GM12878 (cell line): ENCODE measurements around the gene STK40. TPM values are rescaled to one million over a fixed set of nuclear protein-coding genes. Genes with fewer than 3 reads are reported as not detected.

Experiments
- ATAC-seq: fragments of 200-7000 bp; cut with Tn5 transposase; 3 replicates; pipeline ENCODE4 v1.9.1; 2020; ENCODE audit warnings: mild to moderate bottlenecking, moderate library complexity
- BruUV-seq: library from RNA; stranded (reverse); fragments of 400-500 nt; replicated peaks from 2 replicates; lab custom pipeline; 2021; lab: Mats Ljungman, UMichigan
- CTCF ChIA-PET: fragments of 300-600 bp; sonication (Branson Sonifier 250); formaldehyde crosslinking; extraction: SDS; loops from one replicate; lab custom pipeline; 2021; ENCODE audit warnings: inconsistent platforms; lab: Yijun Ruan, JAX
- POLR2A ChIA-PET: fragments of 350-600 bp; formaldehyde crosslinking; extraction: SDS; loops from one replicate; lab custom pipeline; 2021; ENCODE audit warnings: inconsistent platforms; lab: Charles Lee
- RAD21 ChIA-PET: fragments of 300-600 bp; sonication (Branson Sonifier 250); formaldehyde crosslinking; loops from one replicate; lab custom pipeline; 2023; ENCODE audit warnings: antibody characterized with exemption; ENCODE audit not compliant: unreplicated experiment; lab: Charles Lee
- SMC1A ChIA-PET: fragments of 300-600 bp; sonication (Branson Sonifier 250); formaldehyde crosslinking; loops from one replicate; lab custom pipeline; 2023; ENCODE audit not compliant: unreplicated experiment, uncharacterized antibody; lab: Charles Lee
- DNase-seq: peaks from one replicate; pipeline ENCODE4 v3.0.0-alpha.2; 2011; ENCODE audit warnings: low read depth, low spot score
- FAIRE-seq: peaks from 3 replicates; lab custom pipeline; 2011; peaks lifted over from hg19 to GRCh38; lab: Jason Lieb, UNC
- H2AFZ ChIP-seq: 2 replicates; pipeline ENCODE4 v1.6.0; 2011; ENCODE audit warnings: low read depth, low read length, control low read depth; ENCODE audit not compliant: control insufficient read depth
- H3K27ac ChIP-seq: 2 replicates; pipeline ENCODE4 v1.5.1; 2011; ENCODE audit warnings: control low read depth; ENCODE audit not compliant: control insufficient read depth, insufficient read depth
- H3K27me3 ChIP-seq, 2 experiments: replicated peaks in 1 of 2; 2 replicates each; pipeline versions ENCODE4 v1.6.0 to v1.6.1; 2011; ENCODE audit warnings: low read length in 1 of 2; ENCODE audit not compliant: control insufficient read depth in 2 of 2, insufficient read depth in 2 of 2
- H3K36me3 ChIP-seq, 2 experiments: 2 replicates each; pipeline ENCODE4 v1.5.1; 2011; ENCODE audit warnings: low read length in 1 of 2; ENCODE audit not compliant: control insufficient read depth in 2 of 2, insufficient read depth in 2 of 2
- H3K4me1 ChIP-seq: 2 replicates; pipeline ENCODE4 v1.6.1; 2011; ENCODE audit warnings: mild to moderate bottlenecking, low read length, moderate library complexity, mixed read lengths; ENCODE audit not compliant: control insufficient read depth, insufficient read depth
- H3K4me2 ChIP-seq: 2 replicates; pipeline ENCODE4 v1.6.0; 2011; ENCODE audit warnings: control low read depth; ENCODE audit not compliant: control insufficient read depth, insufficient read depth
- H3K4me3 ChIP-seq: fragments of 200-600 bp; sonication (generic); 2 replicates; pipeline ENCODE4 v1.5.1; 2016
- H3K79me2 ChIP-seq: 2 replicates; pipeline ENCODE4 v1.6.0; 2011; ENCODE audit warnings: low read length; ENCODE audit not compliant: control insufficient read depth, insufficient read depth
- H3K9ac ChIP-seq: 2 replicates; pipeline ENCODE4 v1.8.0; 2011; ENCODE audit warnings: low read length, control low read depth, mixed read lengths; ENCODE audit not compliant: control insufficient read depth, insufficient read depth
- H3K9me3 ChIP-seq: replicated peaks from 3 replicates; pipeline ENCODE4 v1.5.1; 2011; ENCODE audit warnings: mild to moderate bottlenecking, low read length; ENCODE audit not compliant: control insufficient read depth, insufficient read depth
- H4K20me1 ChIP-seq: 2 replicates; pipeline ENCODE4 v1.6.0; 2011; ENCODE audit not compliant: control insufficient read depth, insufficient read depth
- ELK1 ChIP-seq: IDR thresholded peaks from 2 replicates; pipeline ENCODE4 v1.6.1; 2012; ENCODE audit warnings: low read depth, low read length, improper control_type of control experiment
- GABPA ChIP-seq: IDR thresholded peaks from 2 replicates; pipeline ENCODE4 v1.6.1; 2014; ENCODE audit warnings: antibody characterized with exemption, low read depth, mild to moderate bottlenecking, inconsistent platforms
- IKZF2 ChIP-seq, 2 experiments: fragments of 450-650 bp; IDR thresholded peaks; 2 replicates each; pipeline ENCODE4 v1.6.1; 2017; ENCODE audit warnings: mild to moderate bottlenecking in 2 of 2, moderate library complexity in 2 of 2
- JUND ChIP-seq: IDR thresholded peaks from 2 replicates; pipeline ENCODE4 v1.6.1; 2012; ENCODE audit warnings: low read depth, mild to moderate bottlenecking, low read length, improper control_type of control experiment, moderate library complexity
- MYB ChIP-seq: fragments of 150-350 bp; IDR thresholded peaks from 2 replicates; pipeline ENCODE4 v1.6.1; 2014; ENCODE audit warnings: mild to moderate bottlenecking, low read depth, low read length, borderline replicate concordance
- NFXL1 ChIP-seq: fragments of 450-650 bp; IDR thresholded peaks from 2 replicates; pipeline ENCODE4 v1.6.1; 2017; ENCODE audit warnings: antibody characterized with exemption, mild to moderate bottlenecking, borderline replicate concordance
- RAD21 ChIP-seq: IDR thresholded peaks from 2 replicates; pipeline ENCODE4 v1.6.1; 2011; ENCODE audit warnings: mild to moderate bottlenecking, low read depth, low read length, moderate library complexity; ENCODE audit not compliant: insufficient read depth
- TCF12 ChIP-seq: IDR thresholded peaks from 2 replicates; pipeline ENCODE4 v1.6.1; 2011; ENCODE audit warnings: low read depth, mild to moderate bottlenecking, low read length
- ZZZ3 ChIP-seq: IDR thresholded peaks from 2 replicates; pipeline ENCODE4 v1.6.1; 2011; ENCODE audit warnings: low read depth; ENCODE audit not compliant: control insufficient read depth, insufficient read length
- WGBS: methylation state at CpG from one replicate; pipeline ENCODE4 v1.1.6; 2016; ENCODE audit warnings: low lambda C conversion rate; ENCODE audit not compliant: insufficient replicate concordance, insufficient coverage; ENCODE audit errors: missing lambda C conversion rate; 5-methylcytosine and 5-hydroxymethylcytosine counted together
- in situ Hi-C: fragments of 300-500 bp; cut with MboI; formaldehyde crosslinking; loops from 9 replicates; pipeline ENCODE4 v1.14.3; 2018; ENCODE audit warnings: mixed read lengths
- intact Hi-C: fragments of 100-400 bp; cut with micrococcal nuclease; formaldehyde crosslinking; loops from one replicate; pipeline ENCODE4 v1.14.2; 2022; ENCODE audit not compliant: unreplicated experiment
- polyA plus RNA-seq, 11 experiments: library from polyadenylated mRNA; depleted of rRNA in 4 of 11; unstranded in 6 of 11; stranded (reverse) in 5 of 11; fragments of >200 nt; fragmentation: Nextera tagmentation in 4 of 11; fragmentation: Illumina TruSeq in 1 of 11; extraction: Ambion mirVana in 4 of 11; extraction: Trizol in 1 of 11; gene quantifications; 1 replicate in 1 of 11; 2 replicates in 10 of 11; pipeline versions ENCODE4 v1.2.1 to v1.2.3, GENCODE V29; 2011 to 2016; ENCODE audit warnings: inconsistent platforms in 2 of 11, missing spikeins in 2 of 11, low read depth in 1 of 11
- total RNA-seq, 4 experiments: library from RNA; depleted of rRNA in 3 of 4; stranded (reverse); fragments of >200 nt in 3 of 4; fragmentation: Illumina TruSeq in 1 of 4; extraction: Trizol in 1 of 4; gene quantifications; 2 replicates each; pipeline versions ENCODE4 v1.2.1 to v1.2.3, GENCODE V29; 2013 to 2021
- TF ChIP-seq, protein P1 (sequence below): fragments of 450-650 bp; IDR thresholded peaks from 2 replicates; pipeline ENCODE4 v1.6.1; 2016; ENCODE audit warnings: mild to moderate bottlenecking

STK40 gene
- total and polyA plus RNA-seq, 10 of the 15 experiments (the other 5 are each of a cell fraction or from before 2014, with no cell fraction given), result 0.27 to 51.0 (median 29.5) TPM

- no peaks in the 10 kb centered on the region for H3K27me3 ChIP-seq
- BruUV-seq, result no TSS peak
- no peaks in the 10 kb centered on the region for H3K36me3 ChIP-seq
- ATAC-seq, result no peak
- intact Hi-C loops, result no loop called here
- no peak for TF ChIP-seq ELK1
- no peak for TF ChIP-seq ZZZ3
- TF ChIP-seq RAD21, result no peak
- TF ChIP-seq, protein P1, sequence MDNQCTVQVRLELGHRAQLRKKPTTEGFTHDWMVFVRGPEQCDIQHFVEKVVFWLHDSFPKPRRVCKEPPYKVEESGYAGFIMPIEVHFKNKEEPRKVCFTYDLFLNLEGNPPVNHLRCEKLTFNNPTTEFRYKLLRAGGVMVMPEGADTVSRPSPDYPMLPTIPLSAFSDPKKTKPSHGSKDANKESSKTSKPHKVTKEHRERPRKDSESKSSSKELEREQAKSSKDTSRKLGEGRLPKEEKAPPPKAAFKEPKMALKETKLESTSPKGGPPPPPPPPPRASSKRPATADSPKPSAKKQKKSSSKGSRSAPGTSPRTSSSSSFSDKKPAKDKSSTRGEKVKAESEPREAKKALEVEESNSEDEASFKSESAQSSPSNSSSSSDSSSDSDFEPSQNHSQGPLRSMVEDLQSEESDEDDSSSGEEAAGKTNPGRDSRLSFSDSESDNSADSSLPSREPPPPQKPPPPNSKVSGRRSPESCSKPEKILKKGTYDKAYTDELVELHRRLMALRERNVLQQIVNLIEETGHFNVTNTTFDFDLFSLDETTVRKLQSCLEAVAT, result no peak
- TF ChIP-seq TCF12, result no peak
- TF ChIP-seq GABPA, result no peak
- no peak for TF ChIP-seq IKZF2 (IDR thresholded peaks at IDR 0.05)
- TF ChIP-seq MYB, result no peak
- TF ChIP-seq NFXL1, result no peak
- no peak for TF ChIP-seq JUND
- TF ChIP-seq, all 136 proteins: peak for 0
- Histone ChIP-seq H2AFZ (no peak overlapping the region), H3K9ac (no peak overlapping the region), H3K9me3 (no peaks in the 10 kb centered on the region), H3K27ac (no peak overlapping the region), H3K4me2 (no peak overlapping the region), H4K20me1 (no peaks in the 10 kb centered on the region), H3K4me3 (no peak overlapping the region), H3K4me1 (no peaks in the 10 kb centered on the region), H3K79me2 (no peaks in the 10 kb centered on the region)
- WGBS, result 68% methylated on average over 15 of the region's 15 CpGs
- RAD21 ChIA-PET, result no interaction called here
- POLR2A ChIA-PET, result no interaction called here
- in situ Hi-C loops, result no loop called here
- SMC1A ChIA-PET, result no interaction called here
- FAIRE-seq, result no peak
- no peak for DNase-seq
- CTCF ChIA-PET, result no interaction called here
Observed at GRCh38 chr1:36330940-36331339, 54.8 kb downstream of the STK40 start.
